Measurements from ENCODE around the gene ZFP37. TPM values are rescaled to one million over a fixed set of nuclear protein-coding genes. Genes with fewer than 3 reads are reported as not detected.
"Not testable (repeated sequence)": the region's sequence is repeated elsewhere in the genome, so short reads cannot be mapped to it uniquely, and the experiment has no call there.

The ZFP37 gene
- polyA plus RNA-seq (2013), result 0.85 and 1.00 TPM in 2 replicates

- no CpG with 5 or more reads among the region's 62 CpGs for WGBS (ENCODE audit: extremely low coverage, insufficient coverage, insufficient read length)
- H3K4me3 ChIP-seq (ENCODE audit: low read depth, low read length), result peak within 1 kb of the TSS; percentile 92
- peaks cover 23% of the 10 kb centered on the region for H3K9me3 ChIP-seq (ENCODE audit: insufficient read depth, low read depth, low read length)
- H2BK12ac ChIP-seq (ENCODE audit: low read length), result no peak within 1 kb of the TSS
- peaks cover 17% of the 10 kb centered on the region for H3K27me3 ChIP-seq (ENCODE audit: insufficient read depth, low read length)
- no peaks in the 10 kb centered on the region for H3K36me3 ChIP-seq (ENCODE audit: control insufficient read depth in 1 of 2, insufficient read depth in 2 of 2, low read length in 2 of 2)
- H4K91ac ChIP-seq (ENCODE audit: low read depth, low read length), result peak within 1 kb of the TSS; percentile 75
- H3K4me2 ChIP-seq (ENCODE audit: low read length), result peak within 1 kb of the TSS; percentile 72
- H4K8ac ChIP-seq (ENCODE audit: low read depth, low read length), result peak within 1 kb of the TSS; percentile 96
- H4K12ac ChIP-seq (ENCODE audit: low read depth, low read length), result peak within 1 kb of the TSS; percentile 73
- H3K9ac ChIP-seq (ENCODE audit: low read length), result peak within 1 kb of the TSS; percentile 18
- peak within 1 kb of the TSS; percentile 65 for H3K14ac ChIP-seq (ENCODE audit: low read length)
- no peak within 1 kb of the TSS for H3K27ac ChIP-seq (ENCODE audit: low read depth, low read length)
- DNase-seq, result peak; percentile 87 to 94
- peaks cover 1% of the 10 kb centered on the region for H3K79me2 ChIP-seq (ENCODE audit: control insufficient read depth, insufficient read depth, low read length, poor library complexity)
- H2AFZ ChIP-seq (ENCODE audit: insufficient read depth, low read length, poor library complexity), result peak within 1 kb of the TSS; percentile 91
- H3K4ac ChIP-seq (ENCODE audit: low read depth, low read length), result no peak within 1 kb of the TSS
- H3K79me1 ChIP-seq (ENCODE audit: low read length), result no peaks in the 10 kb centered on the region
- H2BK5ac ChIP-seq (ENCODE audit: low read depth, low read length, poor library complexity), result no peak within 1 kb of the TSS
- no peak within 1 kb of the TSS for H2BK120ac ChIP-seq (ENCODE audit: insufficient read depth, low read length, poor library complexity)
- no peak within 1 kb of the TSS for H2AK5ac ChIP-seq (ENCODE audit: low read length)
- H3K4me1 ChIP-seq (ENCODE audit: control insufficient read depth in 1 of 2, insufficient read depth in 2 of 2, low read length in 2 of 2), result peaks cover 0 to 6% of the 10 kb centered on the region in 2 experiments
- H3K18ac ChIP-seq (ENCODE audit: low read length), result no peak within 1 kb of the TSS
- H3K23ac ChIP-seq (ENCODE audit: low read length), result no peak within 1 kb of the TSS
These were observed at the start of gene ZFP37 for GRCh38 chr9:113056191-113057106. Gene ZFP37, minus strand, starts transcription at chr9:113056724. Its CDS starts 36 bp downstream, at chr9:113056688.

DNA sequence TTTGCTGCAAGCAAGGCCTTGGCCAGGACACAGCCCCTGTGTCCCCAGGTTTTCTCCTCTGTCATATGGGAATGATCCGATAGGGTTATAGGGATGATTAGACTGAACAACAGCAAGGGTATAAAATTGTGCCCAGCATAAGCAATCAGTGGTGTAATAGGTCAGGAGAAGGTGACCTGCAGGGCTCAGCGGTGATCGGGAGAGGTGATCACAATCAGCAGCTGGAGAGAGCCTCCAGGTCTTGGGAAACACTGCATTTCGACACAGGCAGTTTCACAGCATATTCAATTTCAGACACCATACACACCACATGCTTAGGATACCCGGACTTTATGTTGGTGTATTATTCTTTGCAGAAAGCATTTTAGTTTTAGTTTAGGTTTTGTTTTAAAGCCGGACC lies 48.8 kb upstream of the ZFP37 start:
- H3K36me3 ChIP-seq (ENCODE audit: control insufficient read depth in 1 of 2, insufficient read depth in 2 of 2, low read length in 2 of 2); H3K9ac ChIP-seq (ENCODE audit: low read length); H3K4me3 ChIP-seq (ENCODE audit: low read depth, low read length); H2BK12ac ChIP-seq (ENCODE audit: low read length); H4K91ac ChIP-seq (ENCODE audit: low read depth, low read length); H4K8ac ChIP-seq (ENCODE audit: low read depth, low read length); DNase-seq; H3K9me3 ChIP-seq (ENCODE audit: insufficient read depth, low read depth, low read length); H3K27ac ChIP-seq (ENCODE audit: low read depth, low read length); H2BK5ac ChIP-seq (ENCODE audit: low read depth, low read length, poor library complexity); H3K4me2 ChIP-seq (ENCODE audit: low read length); H4K12ac ChIP-seq (ENCODE audit: low read depth, low read length); H2AFZ ChIP-seq (ENCODE audit: insufficient read depth, low read length, poor library complexity); H3K18ac ChIP-seq (ENCODE audit: low read length); H3K79me2 ChIP-seq (ENCODE audit: control insufficient read depth, insufficient read depth, low read length, poor library complexity); H3K27me3 ChIP-seq (ENCODE audit: insufficient read depth, low read length); H3K23ac ChIP-seq (ENCODE audit: low read length); H3K79me1 ChIP-seq (ENCODE audit: low read length); H3K4ac ChIP-seq (ENCODE audit: low read depth, low read length); H3K4me1 ChIP-seq (ENCODE audit: control insufficient read depth in 1 of 2, insufficient read depth in 2 of 2, low read length in 2 of 2); H2AK5ac ChIP-seq (ENCODE audit: low read length); H3K14ac ChIP-seq (ENCODE audit: low read length); H2BK120ac ChIP-seq (ENCODE audit: insufficient read depth, low read length, poor library complexity): not testable (repeated sequence)
- WGBS (ENCODE audit: extremely low coverage, insufficient coverage, insufficient read length), result no CpG with 5 or more reads among the region's 6 CpGs

DNA sequence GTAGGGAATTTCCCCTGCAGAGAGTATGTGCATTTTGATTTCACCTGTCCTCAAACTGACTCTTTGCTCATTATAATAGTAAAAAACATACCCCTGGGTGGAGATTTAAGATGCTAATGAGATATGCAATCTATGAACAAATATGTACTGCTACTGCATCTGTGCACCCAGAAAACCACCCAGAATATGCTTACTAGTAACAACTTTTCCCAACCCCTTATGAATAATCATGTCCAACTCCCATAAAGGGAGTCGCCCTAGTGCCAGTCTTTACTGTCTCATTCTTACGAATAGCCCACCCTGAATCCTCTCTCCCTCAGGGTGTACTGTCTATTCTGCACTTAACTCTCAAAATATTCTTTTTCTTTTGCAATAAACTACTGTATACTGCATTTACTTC lies 39.0 kb upstream of the ZFP37 start:
- Histone ChIP-seq H3K4me1 (ENCODE audit: control insufficient read depth in 1 of 2, insufficient read depth in 2 of 2, low read length in 2 of 2) (no peaks in the 10 kb centered on the region), H2AFZ (ENCODE audit: insufficient read depth, low read length, poor library complexity) (no peak overlapping the region), H4K8ac (ENCODE audit: low read depth, low read length) (no peak overlapping the region), H4K91ac (ENCODE audit: low read depth, low read length) (no peak overlapping the region), H3K36me3 (ENCODE audit: control insufficient read depth in 1 of 2, insufficient read depth in 2 of 2, low read length in 2 of 2) (no peaks in the 10 kb centered on the region), H2BK120ac (ENCODE audit: insufficient read depth, low read length, poor library complexity) (no peak overlapping the region), H3K4me2 (ENCODE audit: low read length) (no peak overlapping the region), H3K27me3 (ENCODE audit: insufficient read depth, low read length) (peaks cover 3% of the 10 kb centered on the region), H2AK5ac (ENCODE audit: low read length) (no peak overlapping the region), H3K9me3 (ENCODE audit: insufficient read depth, low read depth, low read length) (peaks cover 3% of the 10 kb centered on the region), H3K27ac (ENCODE audit: low read depth, low read length) (no peak overlapping the region), H2BK12ac (ENCODE audit: low read length) (no peak overlapping the region), H3K79me2 (ENCODE audit: control insufficient read depth, insufficient read depth, low read length, poor library complexity) (no peaks in the 10 kb centered on the region), H4K12ac (ENCODE audit: low read depth, low read length) (no peak overlapping the region), H3K4me3 (ENCODE audit: low read depth, low read length) (no peak overlapping the region), H3K79me1 (ENCODE audit: low read length) (no peaks in the 10 kb centered on the region), H3K9ac (ENCODE audit: low read length) (no peak overlapping the region), H3K18ac (ENCODE audit: low read length) (no peak overlapping the region), H2BK5ac (ENCODE audit: low read depth, low read length, poor library complexity) (no peak overlapping the region), H3K23ac (ENCODE audit: low read length) (no peak overlapping the region), H3K14ac (ENCODE audit: low read length) (no peak overlapping the region), H3K4ac (ENCODE audit: low read depth, low read length) (no peak overlapping the region)
- no CpG with 5 or more reads among the region's 2 CpGs for WGBS (ENCODE audit: extremely low coverage, insufficient coverage, insufficient read length)
- DNase-seq, result no peak

DNA sequence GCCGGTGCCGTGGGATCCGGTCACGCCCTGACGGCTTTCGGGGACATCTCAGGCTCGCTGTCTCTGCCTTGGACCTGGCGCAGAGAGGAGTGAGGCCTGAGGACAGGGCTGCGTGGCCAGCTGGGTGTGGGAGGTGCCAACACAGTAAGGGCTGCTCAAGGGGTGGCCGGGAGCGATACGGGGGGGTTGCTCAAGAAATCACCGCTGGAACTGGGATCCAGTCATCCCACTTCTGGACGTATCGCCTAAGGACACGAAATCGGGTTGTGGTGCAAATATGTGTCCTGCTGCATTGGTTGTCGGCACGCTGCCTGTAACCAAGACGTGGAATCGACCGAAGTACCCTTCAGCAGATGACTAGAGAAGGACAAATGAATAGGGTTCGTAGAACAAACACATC lies 33.4 kb upstream of the ZFP37 start:
- not testable (repeated sequence) for H4K8ac ChIP-seq (ENCODE audit: low read depth, low read length); H2AFZ ChIP-seq (ENCODE audit: insufficient read depth, low read length, poor library complexity); H2BK5ac ChIP-seq (ENCODE audit: low read depth, low read length, poor library complexity); H3K79me1 ChIP-seq (ENCODE audit: low read length); H3K9me3 ChIP-seq (ENCODE audit: insufficient read depth, low read depth, low read length); H4K12ac ChIP-seq (ENCODE audit: low read depth, low read length); H3K4ac ChIP-seq (ENCODE audit: low read depth, low read length); H3K27ac ChIP-seq (ENCODE audit: low read depth, low read length); H3K14ac ChIP-seq (ENCODE audit: low read length); H2AK5ac ChIP-seq (ENCODE audit: low read length); H3K23ac ChIP-seq (ENCODE audit: low read length); H4K91ac ChIP-seq (ENCODE audit: low read depth, low read length); H3K4me2 ChIP-seq (ENCODE audit: low read length); H3K18ac ChIP-seq (ENCODE audit: low read length); H3K4me1 ChIP-seq (ENCODE audit: control insufficient read depth in 1 of 2, insufficient read depth in 2 of 2, low read length in 2 of 2); H3K4me3 ChIP-seq (ENCODE audit: low read depth, low read length); H3K9ac ChIP-seq (ENCODE audit: low read length); DNase-seq; H3K36me3 ChIP-seq (ENCODE audit: control insufficient read depth in 1 of 2, insufficient read depth in 2 of 2, low read length in 2 of 2); H3K79me2 ChIP-seq (ENCODE audit: control insufficient read depth, insufficient read depth, low read length, poor library complexity); H2BK120ac ChIP-seq (ENCODE audit: insufficient read depth, low read length, poor library complexity); H3K27me3 ChIP-seq (ENCODE audit: insufficient read depth, low read length); H2BK12ac ChIP-seq (ENCODE audit: low read length)
- WGBS (ENCODE audit: extremely low coverage, insufficient coverage, insufficient read length), result no CpG with 5 or more reads among the region's 23 CpGs
